ENCODE data around the gene HFM1.
"Not testable (repeated sequence)": the region's sequence is repeated elsewhere in the genome, so short reads cannot be mapped to it uniquely, and the experiment has no call there.

DNA sequence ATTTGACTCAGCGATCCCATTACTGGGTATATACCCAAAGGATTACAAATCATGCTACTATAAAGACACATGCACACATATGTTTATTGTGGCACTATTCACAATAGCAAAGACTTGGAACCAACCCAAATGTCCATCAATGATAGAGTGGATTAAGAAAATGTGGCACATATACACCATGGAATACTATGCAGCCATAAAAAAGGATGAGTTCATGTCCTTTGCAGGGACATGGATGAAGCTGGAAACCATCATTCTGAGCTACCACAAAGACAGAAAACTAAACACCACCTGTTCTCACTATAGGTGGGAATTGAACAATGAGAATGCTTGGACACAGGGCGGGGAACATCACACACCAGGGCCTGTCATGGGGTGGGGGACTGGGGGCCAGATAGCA lies 43.1 kb upstream of the HFM1 start:
- TF ChIP-seq, protein P1, sequence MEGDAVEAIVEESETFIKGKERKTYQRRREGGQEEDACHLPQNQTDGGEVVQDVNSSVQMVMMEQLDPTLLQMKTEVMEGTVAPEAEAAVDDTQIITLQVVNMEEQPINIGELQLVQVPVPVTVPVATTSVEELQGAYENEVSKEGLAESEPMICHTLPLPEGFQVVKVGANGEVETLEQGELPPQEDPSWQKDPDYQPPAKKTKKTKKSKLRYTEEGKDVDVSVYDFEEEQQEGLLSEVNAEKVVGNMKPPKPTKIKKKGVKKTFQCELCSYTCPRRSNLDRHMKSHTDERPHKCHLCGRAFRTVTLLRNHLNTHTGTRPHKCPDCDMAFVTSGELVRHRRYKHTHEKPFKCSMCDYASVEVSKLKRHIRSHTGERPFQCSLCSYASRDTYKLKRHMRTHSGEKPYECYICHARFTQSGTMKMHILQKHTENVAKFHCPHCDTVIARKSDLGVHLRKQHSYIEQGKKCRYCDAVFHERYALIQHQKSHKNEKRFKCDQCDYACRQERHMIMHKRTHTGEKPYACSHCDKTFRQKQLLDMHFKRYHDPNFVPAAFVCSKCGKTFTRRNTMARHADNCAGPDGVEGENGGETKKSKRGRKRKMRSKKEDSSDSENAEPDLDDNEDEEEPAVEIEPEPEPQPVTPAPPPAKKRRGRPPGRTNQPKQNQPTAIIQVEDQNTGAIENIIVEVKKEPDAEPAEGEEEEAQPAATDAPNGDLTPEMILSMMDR (conservative IDR thresholded peaks at IDR 0.05; ENCODE audit: low read length): not testable (repeated sequence)
- not testable (repeated sequence) for TF ChIP-seq EZH2phosphoT487 (IDR thresholded peaks at IDR 0.05; ENCODE audit: borderline replicate concordance)

Data from Loucy (cell line).